KBM-7 (cell line): ENCODE results near the gene TTC9.

Experiments
- DNase-seq: peaks from one replicate; pipeline ENCODE4 v3.0.0-alpha.2; 2015
- in situ Hi-C: fragments of 300-500 bp; cut with MboI; formaldehyde crosslinking; loops from 2 replicates; pipeline ENCODE4 v1.14.3; 2020; ENCODE audit warnings: low sequenced_read_pairs, low pct_unique_long_range_greater_than_20kb, mixed read lengths

Gene TTC9

GRCh38 chr14:70642303-70643235 lies 853 bp downstream of the TTC9 start:
- in situ Hi-C loops, result no loop called here
- peak; percentile 64 for DNase-seq

DNA sequence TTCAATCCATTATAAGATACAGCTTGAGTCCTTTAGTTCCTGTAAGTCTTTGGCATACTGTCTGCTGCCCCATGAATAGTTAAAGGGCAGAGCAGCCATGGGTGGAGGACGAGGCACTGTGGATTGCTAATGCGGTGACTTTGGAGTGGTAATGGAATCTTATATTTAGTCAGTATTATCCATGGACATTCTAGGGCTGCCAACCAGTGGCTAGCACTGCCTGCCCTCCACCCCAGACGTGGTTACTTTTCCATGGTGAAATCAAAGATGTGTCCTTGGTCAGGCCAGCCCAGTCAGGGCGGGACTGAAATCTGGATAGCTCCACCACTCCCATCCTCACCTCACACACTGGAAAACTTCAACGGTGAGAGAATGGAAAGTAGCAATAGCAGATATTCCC lies 2.3 kb downstream of the TTC9 start:
- in situ Hi-C loops, result no loop called here
- no peak for DNase-seq

- in situ Hi-C loops, result no loop called here
- DNase-seq, result no peak
These were observed 4.2 kb downstream of the TTC9 start for GRCh38 chr14:70645892-70646291.

DNA sequence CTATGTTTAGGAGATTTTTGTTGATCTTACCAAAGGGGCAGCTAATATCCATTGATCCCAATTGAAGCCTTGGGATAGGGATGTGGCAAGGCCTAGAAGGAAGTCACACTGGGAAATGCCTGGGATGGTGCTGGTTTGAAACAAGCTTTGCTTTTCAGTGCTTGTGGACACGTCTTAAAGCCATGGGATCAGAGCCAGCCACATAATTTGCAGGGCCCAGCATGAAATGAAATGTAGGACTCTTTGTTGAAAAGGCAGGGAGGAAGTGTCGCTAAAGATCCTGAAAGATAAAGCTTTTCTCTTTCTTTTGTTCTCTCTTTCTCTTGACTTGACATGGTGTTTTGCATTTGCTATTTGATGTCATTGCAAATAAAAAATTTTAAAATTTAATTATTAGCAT lies 5.0 kb downstream of the TTC9 start:
- DNase-seq, result no peak
- in situ Hi-C loops, result no loop called here

DNA sequence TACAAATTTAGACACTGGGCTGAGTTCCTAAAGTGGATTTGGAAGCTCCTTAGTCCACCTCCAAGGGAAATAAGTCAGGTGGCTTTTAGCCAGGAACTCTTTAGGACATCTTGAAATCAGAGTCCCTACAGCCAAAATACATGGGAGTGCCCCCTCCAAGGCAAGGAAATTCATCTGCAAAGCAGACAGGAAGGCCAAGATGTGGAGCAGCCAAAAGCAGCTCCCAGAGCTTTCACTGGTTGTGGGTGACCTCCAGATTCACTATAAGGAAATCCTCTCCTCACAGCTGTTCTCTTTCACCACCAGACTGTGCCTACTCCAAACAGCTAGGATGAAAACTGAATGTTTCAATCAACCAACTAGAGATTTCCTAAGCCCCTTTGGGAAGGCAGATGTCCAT lies 6.6 kb downstream of the TTC9 start:
- DNase-seq, result no peak
- in situ Hi-C loops, result no loop called here

GRCh38 chr14:70649803-70650202 lies 8.1 kb downstream of the TTC9 start:
- DNase-seq, result no peak
- in situ Hi-C loops, result no loop called here

GRCh38 chr14:70651522-70651921 lies 9.8 kb downstream of the TTC9 start:
- DNase-seq, result no peak
- in situ Hi-C loops, result no loop called here

DNA sequence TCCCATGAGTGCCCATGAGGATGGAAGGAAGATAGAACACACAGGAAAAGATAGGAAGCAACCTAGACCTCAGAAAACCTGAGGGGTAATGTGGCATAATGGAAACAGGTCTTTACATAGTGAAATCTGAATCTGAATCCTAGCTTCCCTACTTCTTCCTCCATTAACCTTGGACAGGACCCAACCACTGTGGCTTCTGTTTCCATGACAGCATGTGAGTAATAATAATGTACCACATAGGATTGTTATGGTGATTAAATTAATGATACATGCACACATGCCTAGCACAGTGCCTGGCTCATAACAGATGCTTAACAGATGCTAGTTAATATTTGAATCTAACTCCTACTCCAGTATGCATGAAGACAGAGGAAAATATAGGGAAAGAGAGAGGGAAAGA lies 11.2 kb downstream of the TTC9 start:
- in situ Hi-C loops, result no loop called here
- no peak for DNase-seq

DNA sequence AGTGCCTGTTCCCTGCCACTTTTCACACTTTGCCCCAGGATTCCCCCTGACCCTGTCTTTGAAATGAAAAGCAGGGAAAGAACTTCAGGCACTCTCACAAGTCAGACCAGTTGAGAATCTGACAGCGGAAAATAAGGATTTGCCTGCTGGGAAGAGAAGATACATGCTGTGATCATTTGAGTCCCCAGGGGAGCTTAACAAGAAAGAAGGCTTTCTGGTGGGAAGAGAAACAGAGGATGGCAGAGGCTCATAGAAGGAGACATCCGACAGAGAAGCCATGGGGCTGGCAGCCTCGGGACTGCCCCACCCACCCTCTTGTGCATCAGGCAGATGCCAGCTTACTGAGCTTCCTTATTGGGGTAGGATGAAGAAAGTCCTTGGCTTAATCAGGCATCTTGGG lies 11.9 kb downstream of the TTC9 start:
- DNase-seq, result no peak
- in situ Hi-C loops, result no loop called here

DNA sequence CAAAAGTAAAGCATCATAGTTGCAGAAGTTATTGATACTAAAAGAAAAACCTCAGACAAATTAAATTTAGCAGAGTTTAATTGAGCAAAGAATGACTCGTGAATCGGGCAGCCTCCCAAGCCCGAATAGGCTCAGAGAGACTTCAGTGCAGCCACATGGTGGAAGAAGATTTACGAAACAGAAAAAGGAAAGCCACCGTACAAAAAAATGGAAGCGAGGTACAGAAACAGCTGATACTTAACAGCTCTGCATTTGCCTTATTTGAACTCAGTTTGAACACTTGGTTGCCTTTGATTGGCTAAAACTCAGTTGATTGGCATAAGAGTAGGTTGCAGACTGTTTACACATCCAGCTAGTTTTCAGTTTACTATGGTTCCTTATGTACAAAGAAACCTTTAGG lies 12.9 kb downstream of the TTC9 start:
- in situ Hi-C loops, result no loop called here
- no peak for DNase-seq

DNA sequence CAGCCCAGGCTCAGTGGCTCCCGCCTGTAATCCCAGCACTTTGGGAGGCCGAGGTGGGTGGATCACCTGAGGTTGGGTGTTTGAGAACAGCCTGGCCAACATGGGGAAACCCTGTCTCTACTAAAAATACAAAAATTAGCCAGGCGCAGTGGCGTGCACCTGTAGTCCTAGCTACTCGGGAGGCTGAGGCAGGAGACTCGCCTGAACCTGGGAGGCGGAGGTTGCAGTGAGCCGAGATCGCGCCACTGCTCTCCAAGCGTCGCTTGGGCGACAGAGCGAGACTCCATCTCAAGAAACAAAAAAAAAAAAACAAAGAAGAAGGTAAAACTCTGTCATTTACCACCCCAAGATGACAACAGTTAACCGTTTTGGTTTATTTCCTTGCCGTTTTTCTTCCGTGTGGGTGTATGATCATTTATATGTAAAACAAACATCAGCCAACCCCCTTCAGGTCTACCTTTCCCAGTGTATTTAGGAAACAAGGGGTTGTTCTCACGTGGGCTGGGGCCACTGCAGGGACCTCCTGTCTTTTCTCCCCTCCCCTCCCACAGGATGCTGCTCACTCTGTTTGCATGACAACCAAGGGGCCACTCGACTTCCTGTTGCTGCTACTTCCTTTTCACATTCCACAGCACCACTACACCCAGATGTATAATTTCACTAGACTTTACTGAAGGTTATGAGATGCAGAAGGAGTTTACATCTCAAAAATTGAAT lies 13.6 kb downstream of the TTC9 start:
- DNase-seq, result peak; percentile 94
- in situ Hi-C loops, result no loop called here

DNA sequence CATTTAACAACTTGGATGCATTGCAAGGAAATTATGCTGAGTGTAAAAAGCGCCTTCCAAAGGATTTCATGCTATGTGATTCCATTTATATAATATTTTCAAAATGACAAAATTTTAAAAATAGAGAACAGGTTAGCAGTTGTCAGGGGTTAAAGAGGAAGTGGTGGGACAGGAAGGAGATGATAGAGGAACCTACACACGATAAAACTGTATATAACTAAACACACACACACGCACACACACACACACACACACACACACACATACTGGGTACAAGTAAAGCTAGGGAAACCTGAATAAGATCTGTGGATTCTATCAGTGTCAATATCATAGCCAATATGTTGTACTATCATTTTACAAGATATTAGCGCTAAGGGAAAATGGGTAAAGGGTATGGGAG lies 17.2 kb downstream of the TTC9 start:
- in situ Hi-C loops, result no loop called here
- DNase-seq, result peak; percentile 91

DNA sequence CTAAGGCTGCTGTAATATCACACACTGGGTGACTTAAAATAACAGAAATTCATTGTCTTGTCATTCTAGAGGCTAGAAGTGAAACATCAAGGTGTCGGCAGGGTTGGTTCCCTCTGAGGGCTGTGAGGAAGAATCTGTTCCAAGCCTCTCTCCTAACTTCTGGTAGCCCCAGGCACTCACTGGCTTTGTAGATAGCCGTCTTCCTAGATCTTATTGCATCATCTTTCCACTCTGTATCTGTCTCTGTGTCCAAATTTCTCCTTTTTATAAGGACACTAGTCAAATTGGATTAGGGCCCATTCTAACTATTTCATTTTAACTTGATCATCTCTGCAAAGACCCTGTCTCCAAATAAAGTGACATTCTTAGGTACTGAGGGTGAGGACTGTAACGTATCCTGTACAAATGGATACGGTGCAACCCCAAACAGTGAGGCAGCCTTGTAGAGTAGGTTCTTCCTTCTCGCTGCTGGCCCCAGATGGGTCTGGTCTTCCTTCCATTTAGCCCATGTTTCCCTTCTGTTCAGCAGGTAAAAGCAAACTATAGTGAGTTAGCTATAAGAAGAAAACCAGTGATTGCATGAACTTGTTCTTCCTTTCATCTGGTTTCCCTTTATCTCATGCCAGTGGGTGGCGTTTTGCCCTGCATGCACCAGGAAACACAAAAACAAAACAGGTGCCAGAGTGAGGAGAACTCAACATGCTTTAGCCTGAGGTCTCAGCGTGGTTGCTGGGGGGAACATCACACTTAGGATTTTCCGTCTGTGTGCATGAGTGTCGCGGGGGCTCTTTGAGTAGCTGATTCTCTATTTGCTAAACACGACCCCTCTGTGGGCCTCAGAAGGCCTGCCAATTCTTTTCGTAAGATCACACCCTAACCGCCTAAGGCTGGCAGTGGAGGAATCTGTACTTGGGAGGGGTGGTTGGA lies 19.5 kb downstream of the TTC9 start:
- peak; percentile 35 for DNase-seq
- in situ Hi-C loops, result no loop called here

- DNase-seq, result no peak
- in situ Hi-C loops, result no loop called here
These were observed 20.4 kb downstream of the TTC9 start for GRCh38 chr14:70662080-70662479.

GRCh38 chr14:70662816-70663215 lies 21.1 kb downstream of the TTC9 start:
- no peak for DNase-seq
- in situ Hi-C loops, result no loop called here

GRCh38 chr14:70663707-70664179 lies 22.0 kb downstream of the TTC9 start:
- in situ Hi-C loops, result no loop called here

DNA sequence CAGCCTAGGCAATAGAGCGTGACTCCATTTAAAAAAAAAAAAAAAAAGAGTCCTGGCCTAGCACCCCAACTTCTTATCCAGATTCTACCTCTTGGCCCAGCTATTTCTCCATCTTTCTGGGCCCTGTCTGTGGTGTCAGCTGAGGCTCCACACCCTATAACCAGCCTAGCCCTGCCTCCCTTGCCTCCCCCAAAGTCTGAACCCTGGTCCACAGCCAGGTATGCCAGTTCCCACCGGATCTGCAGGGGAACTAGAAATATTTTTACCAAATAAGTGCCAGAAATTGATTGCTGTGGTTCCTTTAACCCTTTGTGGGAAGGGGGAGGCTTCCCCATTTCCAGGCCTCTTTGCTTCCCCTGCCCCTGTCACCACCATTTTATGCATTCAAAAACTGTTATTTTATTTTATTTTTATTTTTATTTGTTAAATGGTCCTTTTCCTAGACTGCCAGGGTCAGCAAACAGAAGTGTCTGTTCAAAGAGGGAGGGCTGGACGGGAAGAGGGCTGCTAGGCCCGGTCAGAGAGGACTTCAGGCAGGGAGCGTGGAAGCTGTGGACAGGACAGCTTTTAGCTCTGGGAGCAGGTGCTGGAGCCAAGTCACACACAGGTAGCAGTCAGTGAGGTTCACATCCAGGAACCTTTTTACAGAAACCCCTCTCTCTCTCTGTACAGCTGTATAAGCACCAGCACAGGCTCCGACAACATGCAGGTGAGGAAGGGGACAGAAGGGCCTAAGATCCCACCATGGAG lies 23.2 kb downstream of the TTC9 start:
- no peak for DNase-seq
- in situ Hi-C loops, result no loop called here

More at GRCh38 chr14:70663707-70664179, 22.0 kb downstream of the TTC9 start:
- no peak for DNase-seq

DNA sequence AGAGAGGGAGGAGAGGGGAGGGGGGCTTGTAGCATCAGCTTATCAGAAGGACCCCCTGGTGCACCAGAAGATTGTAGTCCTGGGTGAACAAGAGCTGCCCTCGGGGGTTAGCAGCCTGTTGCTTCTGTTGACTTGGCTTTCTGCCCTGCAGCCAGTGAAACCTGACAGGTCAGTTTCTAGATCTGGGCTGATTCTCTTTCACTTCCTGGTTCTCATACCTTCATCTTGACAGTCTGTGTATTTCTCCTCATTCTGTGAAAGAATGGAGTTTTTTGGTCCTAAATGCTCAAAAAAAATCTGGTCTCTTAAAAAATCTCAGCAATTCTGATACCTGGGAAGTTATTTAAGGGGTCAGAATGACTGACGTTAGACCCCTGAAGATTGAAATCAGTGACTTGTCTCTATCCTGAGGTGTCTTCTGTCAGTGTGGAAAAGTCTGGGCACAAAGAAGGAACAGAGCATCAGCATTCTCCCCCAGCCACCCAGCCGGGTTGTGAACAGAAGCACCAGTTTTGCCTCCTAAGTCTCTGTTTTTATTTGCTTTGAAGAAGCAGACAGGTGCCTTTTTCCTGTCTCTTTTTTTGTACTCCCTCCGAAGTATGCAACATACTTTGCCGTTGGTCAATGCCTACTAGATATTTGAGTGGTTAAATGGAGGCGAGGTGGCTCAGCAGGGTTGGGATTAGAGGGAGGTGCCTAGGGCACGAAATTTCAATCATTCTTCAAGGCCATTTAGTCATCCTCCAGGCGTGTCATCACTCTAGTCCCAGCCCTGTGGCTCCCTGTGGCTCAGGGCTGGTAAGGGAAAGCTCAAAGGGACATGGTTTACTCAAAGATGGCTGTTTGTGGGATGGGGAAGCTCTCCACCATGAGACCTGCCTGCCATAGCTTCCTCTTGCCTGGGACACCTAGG lies 24.0 kb downstream of the TTC9 start:
- no peak for DNase-seq
- in situ Hi-C loops, result no loop called here
